Adrenal gland (tissue), 12 donors: ENCODE data around the gene ECM1. TPM values are rescaled to one million over a fixed set of nuclear protein-coding genes. Genes with fewer than 3 reads are reported as not detected.

Experiments
- DNase-seq, 7 donors: peaks; one replicate each; pipeline ENCODE4 v3.0.0-alpha.2; 2019 to 2020
- H3K27ac ChIP-seq, 5 donors: fragments of 200-600 bp; sonication (generic) in 4 of 5; 1 replicate in 3 of 5; 2 replicates in 2 of 5; pipeline versions ENCODE4 v1.5.1 to v1.8.0; 2016 to 2020; ENCODE audit warnings: mild to moderate bottlenecking in 1 of 5
- H3K27me3 ChIP-seq: fragments of 200-600 bp; 2 replicates; pipeline ENCODE4 v1.8.0; 2021
- H3K36me3 ChIP-seq, 2 donors: fragments of 200-600 bp; replicated peaks in 1 of 2; 1 replicate in 1 of 2; 2 replicates in 1 of 2; pipeline versions ENCODE4 v1.5.1 to v1.8.0; 2018 to 2022
- H3K4me1 ChIP-seq, 2 donors: fragments of 200-600 bp; replicated peaks in 1 of 2; 1 replicate in 1 of 2; 2 replicates in 1 of 2; pipeline versions ENCODE4 v1.5.1 to v1.8.0; 2018 to 2021
- H3K4me3 ChIP-seq, 4 donors: fragments of 200-600 bp; sonication (generic) in 3 of 4; one replicate each; pipeline ENCODE4 v1.5.1; 2016 to 2018
- H3K9me3 ChIP-seq, 3 donors: fragments of 200-600 bp; sonication (generic) in 1 of 3; replicated peaks in 1 of 3; 1 replicate in 2 of 3; 2 replicates in 1 of 3; pipeline versions ENCODE4 v1.5.1 to v1.8.0; 2016 to 2021
- POLR2A ChIP-seq, 2 donors: fragments of 450-650 bp; IDR thresholded peaks; one replicate each; pipeline ENCODE4 v1.6.1; 2017; ENCODE audit warnings: antibody characterized with exemption in 2 of 2, mild to moderate bottlenecking in 2 of 2, moderate library complexity in 1 of 2
- WGBS, 4 donors: extraction: QIAGEN DNeasy Blood & Tissue Kit in 2 of 4; methylation state at CpG; one replicate each; pipeline versions ENCODE4 v1.1.5 to v1.1.7; 2013 to 2017; 5-methylcytosine and 5-hydroxymethylcytosine counted together
- intact Hi-C, 2 donors: fragments of 100-400 bp; cut with DNase I; formaldehyde crosslinking; loops; one replicate each; pipeline versions ENCODE4 v1.14.1 to v1.15.0; 2022 to 2023
- polyA plus RNA-seq, 3 donors: library from polyadenylated mRNA; stranded (reverse); fragments of 200-250 nt in 2 of 3; fragments of 350-450 nt in 1 of 3; fragmentation: Illumina TruSeq in 1 of 3; extraction: RNeasy Lipid Tissue Mini Kit (QIAGEN cat#74804) in 1 of 3; gene quantifications; one replicate each; pipeline ENCODE4 v1.2.3, GENCODE V29; 2013 to 2014
- total RNA-seq, 9 donors: library from RNA; depleted of rRNA in 4 of 9; stranded (reverse); fragments of >200 nt in 4 of 9; fragments of 120-200 nt in 1 of 9; fragmentation: NEBNext Ultra II Directional in 1 of 9; extraction: Animal tissue kit (Norgen Biotek cat#: 25700) in 1 of 9; gene quantifications; one replicate each; pipeline versions ENCODE4 v1.1.0 to v1.2.4, GENCODE V29; 2013 to 2023
- TF ChIP-seq, protein P1 (sequence below), 6 experiments: fragments of 450-650 bp in 4 of 6; fragments of 200-600 bp in 2 of 6; sonication (generic) in 1 of 6; IDR thresholded peaks; 1 replicate in 5 of 6; 2 replicates in 1 of 6; pipeline versions ENCODE4 v1.5.1 to v1.8.0; 2016 to 2021; ENCODE audit warnings: antibody characterized with exemption in 6 of 6, mild to moderate bottlenecking in 2 of 6, moderate library complexity in 1 of 6
- donor health status: healthy with polysubstance abuse.
- donor health status: Bipolar disorder and iron deficiency.
- donor health status: DM: yes; HTN: yes; CAD: no.
- donor health status: DM: no; HTN: no; CAD: no.
- donor health status: DM: no; HTN: no; CAD: no.
- donor health status: DM: yes; HTN: yes; CAD: no.

The ECM1 gene
- total and polyA plus RNA-seq, 12 donors: 5.4 to 63.0 (median 26.2) TPM

DNA sequence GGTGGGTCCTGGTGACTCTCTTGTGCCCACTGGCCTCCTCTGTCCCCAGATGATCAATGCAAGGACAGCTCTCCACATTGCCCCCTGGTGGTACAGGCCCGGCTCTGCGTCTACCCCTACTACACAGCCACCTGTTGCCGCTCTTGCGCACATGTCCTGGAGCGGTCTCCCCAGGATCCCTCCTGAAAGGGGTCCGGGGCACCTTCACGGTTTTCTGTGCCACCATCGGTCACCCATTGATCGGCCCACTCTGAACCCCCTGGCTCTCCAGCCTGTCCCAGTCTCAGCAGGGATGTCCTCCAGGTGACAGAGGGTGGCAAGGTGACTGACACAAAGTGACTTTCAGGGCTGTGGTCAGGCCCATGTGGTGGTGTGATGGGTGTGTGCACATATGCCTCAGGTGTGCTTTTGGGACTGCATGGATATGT is 52.1 kb downstream of the ECM1 start:
- peaks cover 55% of the 10 kb centered on the region in 2 donors for H3K4me1 ChIP-seq
- H3K4me3 ChIP-seq: peak overlapping the region in 1 of 4 donors; percentile 72
- no peak for TF ChIP-seq POLR2A (IDR thresholded peaks at IDR 0.05)
- TF ChIP-seq, protein P1, sequence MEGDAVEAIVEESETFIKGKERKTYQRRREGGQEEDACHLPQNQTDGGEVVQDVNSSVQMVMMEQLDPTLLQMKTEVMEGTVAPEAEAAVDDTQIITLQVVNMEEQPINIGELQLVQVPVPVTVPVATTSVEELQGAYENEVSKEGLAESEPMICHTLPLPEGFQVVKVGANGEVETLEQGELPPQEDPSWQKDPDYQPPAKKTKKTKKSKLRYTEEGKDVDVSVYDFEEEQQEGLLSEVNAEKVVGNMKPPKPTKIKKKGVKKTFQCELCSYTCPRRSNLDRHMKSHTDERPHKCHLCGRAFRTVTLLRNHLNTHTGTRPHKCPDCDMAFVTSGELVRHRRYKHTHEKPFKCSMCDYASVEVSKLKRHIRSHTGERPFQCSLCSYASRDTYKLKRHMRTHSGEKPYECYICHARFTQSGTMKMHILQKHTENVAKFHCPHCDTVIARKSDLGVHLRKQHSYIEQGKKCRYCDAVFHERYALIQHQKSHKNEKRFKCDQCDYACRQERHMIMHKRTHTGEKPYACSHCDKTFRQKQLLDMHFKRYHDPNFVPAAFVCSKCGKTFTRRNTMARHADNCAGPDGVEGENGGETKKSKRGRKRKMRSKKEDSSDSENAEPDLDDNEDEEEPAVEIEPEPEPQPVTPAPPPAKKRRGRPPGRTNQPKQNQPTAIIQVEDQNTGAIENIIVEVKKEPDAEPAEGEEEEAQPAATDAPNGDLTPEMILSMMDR (IDR thresholded peaks at IDR 0.05): peak; percentile 79 to 87 (median 83)
- intact Hi-C loops: loop anchor here in 1 of 2 donors (5.0 kb wide), 1 partner anchor 62 kb away; no protein-coding TSS in a partner anchor
- peak; percentile 76 to 90 (median 80) for DNase-seq
- H3K36me3 ChIP-seq: no peaks in the 10 kb centered on the region
- WGBS, 4 donors: 27 to 61% (median 37%) methylated on average over 6 to 9 of the region's 9 CpGs
- peak overlapping the region in 2 of 5 donors; percentile 100 for H3K27ac ChIP-seq
- H3K27me3 ChIP-seq: no peaks in the 10 kb centered on the region
- no peaks in the 10 kb centered on the region for H3K9me3 ChIP-seq

DNA sequence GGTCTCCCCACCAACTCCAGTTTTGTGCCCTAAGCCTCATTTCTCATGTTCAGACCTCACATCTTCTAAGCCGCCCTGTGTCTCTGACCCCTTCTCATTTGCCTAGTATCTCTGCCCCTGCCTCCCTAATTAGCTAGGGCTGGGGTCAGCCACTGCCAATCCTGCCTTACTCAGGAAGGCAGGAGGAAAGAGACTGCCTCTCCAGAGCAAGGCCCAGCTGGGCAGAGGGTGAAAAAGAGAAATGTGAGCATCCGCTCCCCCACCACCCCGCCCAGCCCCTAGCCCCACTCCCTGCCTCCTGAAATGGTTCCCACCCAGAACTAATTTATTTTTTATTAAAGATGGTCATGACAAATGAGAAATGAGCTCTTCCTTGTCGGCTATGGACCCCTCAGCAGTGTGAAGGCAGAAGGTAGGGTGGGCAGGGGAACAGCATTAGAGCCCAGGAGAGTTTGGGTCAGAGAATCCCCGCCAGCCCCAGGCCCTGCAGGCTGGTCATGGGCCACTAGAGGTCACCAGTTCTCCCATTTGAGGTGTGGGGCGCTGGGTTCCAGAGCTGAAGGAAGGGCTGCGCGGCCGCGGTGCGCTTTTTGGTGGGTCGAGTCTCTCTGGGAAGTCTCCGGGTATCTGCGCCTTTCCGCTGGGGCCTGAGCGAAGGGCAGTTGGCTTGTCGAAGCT is 52.8 kb downstream of the ECM1 start:
- Histone ChIP-seq H3K27ac (peak overlapping the region; percentile 96 to 100 (median 100)), H3K9me3 (no peaks in the 10 kb centered on the region), H3K36me3 (no peaks in the 10 kb centered on the region), H3K4me1 (peaks cover 55 to 62% of the 10 kb centered on the region in 2 donors), H3K4me3 (peak overlapping the region in 2 of 4 donors; percentile 27 to 72), H3K27me3 (no peaks in the 10 kb centered on the region)
- DNase-seq: peak; percentile 90 to 95 (median 93)
- WGBS, 4 donors: 15 to 29% (median 17%) methylated on average over 9 to 17 of the region's 17 CpGs
- intact Hi-C loops: loop anchor here in 1 of 2 donors (5.0 kb wide), 1 partner anchor 62 kb away; no protein-coding TSS in a partner anchor
- TF ChIP-seq POLR2A (IDR thresholded peaks at IDR 0.05): no peak
- TF ChIP-seq, protein P1 (IDR thresholded peaks at IDR 0.05): peak; percentile 67 to 85 (median 80)

DNA sequence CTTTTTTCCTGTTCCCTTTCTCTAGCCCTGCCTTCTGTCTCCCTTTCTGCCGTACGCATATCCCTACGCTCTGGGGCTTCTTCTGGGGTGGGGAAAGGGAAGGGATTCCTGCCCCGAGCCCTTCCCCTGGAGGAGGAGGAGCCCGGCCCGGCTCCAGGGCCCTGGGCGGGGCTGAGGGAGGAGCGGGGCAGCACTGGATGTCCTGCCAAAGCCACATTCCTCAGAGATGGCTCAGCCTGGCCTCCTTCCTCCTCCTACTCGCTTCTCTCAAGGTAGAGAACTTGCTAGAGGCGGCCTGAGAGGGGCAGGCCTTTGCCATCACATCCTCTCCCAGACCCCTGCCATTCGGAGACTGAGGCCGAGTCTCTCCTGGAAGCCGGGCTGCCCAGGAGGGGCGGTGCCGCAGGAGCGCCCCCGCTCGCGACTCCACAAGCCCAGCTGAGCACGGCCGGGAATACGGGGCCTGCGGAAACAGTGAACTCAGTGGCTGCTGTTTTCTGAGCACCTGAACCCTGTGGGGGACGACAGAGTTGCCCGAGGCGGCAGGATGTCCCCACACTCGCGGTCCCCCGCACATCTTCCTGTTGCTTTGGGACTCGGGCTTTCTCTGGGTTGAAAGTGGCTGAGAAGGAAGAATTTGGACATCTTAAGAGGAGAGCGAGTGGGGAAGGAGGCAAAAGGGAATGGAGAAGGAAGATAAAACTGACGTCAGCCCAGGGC is 53.5 kb downstream of the ECM1 start:
- no peaks in the 10 kb centered on the region for H3K9me3 ChIP-seq
- WGBS, 4 donors: 0 to 2% (median 1%) methylated on average over 13 to 32 of the region's 32 CpGs
- peaks cover 55 to 69% of the 10 kb centered on the region in 2 donors for H3K4me1 ChIP-seq
- H3K36me3 ChIP-seq: no peaks in the 10 kb centered on the region
- H3K27ac ChIP-seq: peak overlapping the region; percentile 96 to 100 (median 100)
- DNase-seq: peak; percentile 94 to 98 (median 97)
- H3K27me3 ChIP-seq: no peaks in the 10 kb centered on the region
- peak; percentile 91 to 96 for TF ChIP-seq POLR2A (IDR thresholded peaks at IDR 0.05)
- TF ChIP-seq, protein P1 (IDR thresholded peaks at IDR 0.05): peak in 3 of 6 experiments; percentile 3 to 41 (median 33)
- intact Hi-C loops: loop anchor here in 1 of 2 donors (5.0 kb wide), 1 partner anchor 61 kb away; no protein-coding TSS in a partner anchor
- peak overlapping the region in 3 of 4 donors; percentile 16 to 72 (median 27) for H3K4me3 ChIP-seq

DNA sequence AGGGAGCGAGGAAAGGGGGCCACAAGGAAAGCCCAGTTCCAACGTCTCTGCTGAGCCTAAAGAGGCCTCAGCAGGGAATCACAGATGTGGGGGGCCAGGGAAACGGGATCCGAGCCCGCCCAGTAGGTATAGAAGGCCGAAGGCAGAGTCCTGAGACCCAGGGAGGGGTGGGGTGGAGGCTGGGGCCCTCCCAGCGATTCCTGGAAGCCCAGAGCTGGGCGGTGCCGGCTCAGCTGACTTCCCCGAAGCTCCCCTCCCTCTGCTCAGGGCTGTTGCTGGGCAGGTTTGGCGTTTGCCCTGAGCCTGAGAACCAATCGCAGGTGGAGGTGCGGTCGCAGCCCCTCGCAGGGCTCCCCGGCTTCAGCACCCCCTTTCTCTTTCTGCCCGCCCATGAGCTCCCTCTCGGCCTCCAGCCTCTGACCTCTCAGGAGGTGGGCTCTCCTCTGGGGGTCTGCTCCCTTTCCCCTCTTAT is 54.1 kb downstream of the ECM1 start:
- intact Hi-C loops: loop anchor here in 1 of 2 donors (5.0 kb wide), 1 partner anchor 60 kb away; no protein-coding TSS in a partner anchor
- Histone ChIP-seq H3K9me3 (no peaks in the 10 kb centered on the region), H3K27me3 (no peaks in the 10 kb centered on the region), H3K36me3 (no peaks in the 10 kb centered on the region), H3K4me3 (peak overlapping the region in 3 of 4 donors; percentile 16 to 72 (median 27)), H3K27ac (peak overlapping the region; percentile 96 to 100 (median 100)), H3K4me1 (peaks cover 57 to 75% of the 10 kb centered on the region in 2 donors)
- 0 to 1% (median 0%) methylated on average over 7 to 18 of the region's 18 CpGs for WGBS, 4 donors
- peak in 1 of 2 donors; percentile 47 for TF ChIP-seq POLR2A (IDR thresholded peaks at IDR 0.05)
- TF ChIP-seq, protein P1 (IDR thresholded peaks at IDR 0.05): no peak
- DNase-seq: peak; percentile 94 to 97 (median 97)
